ENCODE data around the gene PRKCE.

DNA sequence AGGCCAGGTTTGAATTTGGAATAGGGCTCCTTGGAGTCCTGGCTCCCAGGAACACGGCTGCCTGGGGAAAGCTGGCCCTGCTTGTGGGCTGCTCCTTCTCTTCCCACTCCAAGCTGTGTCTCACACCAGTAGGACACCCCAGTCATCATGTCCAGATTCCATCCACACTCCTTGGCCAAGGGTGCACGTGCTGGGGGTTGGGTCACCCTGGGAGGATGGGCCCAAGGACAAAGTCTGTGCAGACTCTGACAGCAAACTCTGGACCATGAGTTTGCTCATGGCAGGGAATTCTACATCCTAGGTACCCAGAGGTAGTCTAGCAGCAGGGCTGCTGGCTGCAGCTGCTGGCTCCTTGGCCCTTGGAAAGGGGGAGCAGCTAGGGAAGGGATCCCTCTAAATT lies 543.4 kb downstream of the PRKCE start:
- TF ChIP-seq, protein P1, sequence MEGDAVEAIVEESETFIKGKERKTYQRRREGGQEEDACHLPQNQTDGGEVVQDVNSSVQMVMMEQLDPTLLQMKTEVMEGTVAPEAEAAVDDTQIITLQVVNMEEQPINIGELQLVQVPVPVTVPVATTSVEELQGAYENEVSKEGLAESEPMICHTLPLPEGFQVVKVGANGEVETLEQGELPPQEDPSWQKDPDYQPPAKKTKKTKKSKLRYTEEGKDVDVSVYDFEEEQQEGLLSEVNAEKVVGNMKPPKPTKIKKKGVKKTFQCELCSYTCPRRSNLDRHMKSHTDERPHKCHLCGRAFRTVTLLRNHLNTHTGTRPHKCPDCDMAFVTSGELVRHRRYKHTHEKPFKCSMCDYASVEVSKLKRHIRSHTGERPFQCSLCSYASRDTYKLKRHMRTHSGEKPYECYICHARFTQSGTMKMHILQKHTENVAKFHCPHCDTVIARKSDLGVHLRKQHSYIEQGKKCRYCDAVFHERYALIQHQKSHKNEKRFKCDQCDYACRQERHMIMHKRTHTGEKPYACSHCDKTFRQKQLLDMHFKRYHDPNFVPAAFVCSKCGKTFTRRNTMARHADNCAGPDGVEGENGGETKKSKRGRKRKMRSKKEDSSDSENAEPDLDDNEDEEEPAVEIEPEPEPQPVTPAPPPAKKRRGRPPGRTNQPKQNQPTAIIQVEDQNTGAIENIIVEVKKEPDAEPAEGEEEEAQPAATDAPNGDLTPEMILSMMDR (IDR thresholded peaks at IDR 0.05) = no peak
- no peak for TF ChIP-seq EZH2 (IDR thresholded peaks at IDR 0.05; ENCODE audit: borderline replicate concordance, insufficient read depth, low read depth, low read length, poor library complexity, severe bottlenecking)
